Kasumi-1 (cell line): Measurements from ENCODE around the gene NLK.
"Not testable (repeated sequence)": the region's sequence is repeated elsewhere in the genome, so short reads cannot be mapped to it uniquely, and the experiment has no call there.

Source experiments
- DNase-seq, 2 experiments: peaks; one replicate each; lab custom pipeline; 2025; lab: John Stamatoyannopoulos, UW

NLK gene

DNA sequence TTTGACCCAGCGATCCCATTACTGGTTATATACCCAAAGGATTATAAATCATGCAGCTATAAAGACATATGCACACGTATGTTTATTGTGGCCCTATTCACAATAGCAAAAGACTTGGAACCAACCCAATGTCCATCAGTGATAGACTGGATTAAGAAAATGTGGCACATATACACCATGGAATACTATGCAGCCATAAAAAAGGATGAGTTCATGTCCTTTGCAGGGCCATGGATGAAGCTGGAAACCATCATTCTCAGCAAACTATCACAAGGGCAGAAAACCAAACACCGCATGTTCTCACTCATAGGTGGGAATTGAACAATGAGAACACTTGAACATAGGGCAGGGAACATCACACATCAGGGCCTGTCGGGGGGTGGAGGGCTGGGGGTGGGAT lies 112.9 kb downstream of the NLK start:
- DNase-seq: not testable (repeated sequence)

DNA sequence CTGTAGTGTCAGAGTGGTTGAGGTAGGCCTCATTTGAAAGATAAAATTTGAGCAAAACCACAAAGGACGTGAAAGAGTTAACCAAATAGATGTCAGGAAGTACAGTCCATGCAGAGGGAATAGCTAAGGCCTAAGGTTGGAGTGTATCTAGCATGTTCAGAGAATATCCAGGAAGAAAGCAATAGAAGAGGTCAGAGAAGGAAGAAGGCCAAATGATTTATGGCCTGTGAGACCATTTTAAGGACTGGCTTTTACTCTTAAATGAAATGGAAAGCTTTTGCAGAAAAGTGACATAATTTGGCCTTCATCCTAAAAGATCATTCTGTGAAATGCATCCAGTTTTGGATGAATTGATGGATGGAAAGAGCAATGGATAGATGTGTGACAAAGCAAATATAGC lies 116.5 kb downstream of the NLK start:
- DNase-seq: no peak

DNA sequence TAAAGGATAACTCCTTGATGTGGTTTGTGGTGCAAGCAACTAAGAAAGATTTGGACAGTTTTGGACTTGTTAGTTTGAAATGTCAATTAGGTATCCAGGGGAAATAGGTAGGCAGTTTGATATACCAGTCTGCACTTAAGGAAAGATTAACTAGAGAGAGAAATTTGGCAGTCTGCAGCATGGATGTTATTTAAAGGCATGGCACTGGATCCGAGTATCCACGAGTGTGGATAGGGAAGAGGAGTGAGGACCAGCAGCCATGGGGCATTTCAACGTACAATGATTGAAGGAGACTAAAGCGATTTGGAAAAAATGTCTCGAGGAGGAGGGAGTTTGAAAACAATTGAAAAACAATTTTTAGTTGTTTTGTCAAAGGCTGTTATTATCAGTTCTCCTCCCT lies 117.4 kb downstream of the NLK start:
- no peak for DNase-seq

DNA sequence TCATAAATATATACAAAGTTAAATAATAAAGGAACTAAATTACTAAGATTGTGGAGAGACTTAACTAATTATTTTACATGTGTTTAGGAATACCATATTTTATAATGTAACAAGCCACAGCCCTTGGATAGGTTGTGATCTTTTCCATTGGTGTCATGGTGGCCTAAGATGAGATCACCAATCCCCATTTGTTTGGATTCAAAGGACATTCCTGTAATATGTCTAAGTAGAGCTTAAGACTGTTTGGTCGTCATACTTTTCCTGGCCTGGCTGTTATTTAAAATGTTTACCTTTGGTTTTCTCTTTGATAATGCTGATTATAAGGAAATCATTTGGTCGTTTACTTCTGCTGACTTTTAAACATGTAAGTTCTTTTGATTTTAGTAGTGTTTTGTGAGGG lies 118.1 kb downstream of the NLK start:
- DNase-seq: no peak

DNA sequence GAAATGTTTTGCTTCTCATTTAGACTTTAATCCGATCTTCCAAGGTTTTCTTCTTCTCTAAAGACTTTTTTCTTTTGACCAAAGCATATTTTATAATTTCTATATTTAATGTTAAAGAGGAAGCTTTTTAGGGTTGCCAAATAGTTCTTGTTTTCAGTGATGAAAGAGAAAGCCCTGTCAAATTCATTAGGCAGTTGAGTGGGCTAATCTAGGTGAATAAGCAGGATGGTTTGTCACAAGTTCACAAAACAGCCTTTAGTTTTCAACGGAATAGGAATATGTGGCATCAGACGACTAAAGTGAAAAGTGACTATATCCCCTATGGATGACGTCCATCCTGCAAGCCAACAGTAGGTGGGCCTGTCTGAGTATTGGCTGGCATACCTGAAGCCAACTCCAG lies 118.8 kb downstream of the NLK start:
- no peak for DNase-seq

DNA sequence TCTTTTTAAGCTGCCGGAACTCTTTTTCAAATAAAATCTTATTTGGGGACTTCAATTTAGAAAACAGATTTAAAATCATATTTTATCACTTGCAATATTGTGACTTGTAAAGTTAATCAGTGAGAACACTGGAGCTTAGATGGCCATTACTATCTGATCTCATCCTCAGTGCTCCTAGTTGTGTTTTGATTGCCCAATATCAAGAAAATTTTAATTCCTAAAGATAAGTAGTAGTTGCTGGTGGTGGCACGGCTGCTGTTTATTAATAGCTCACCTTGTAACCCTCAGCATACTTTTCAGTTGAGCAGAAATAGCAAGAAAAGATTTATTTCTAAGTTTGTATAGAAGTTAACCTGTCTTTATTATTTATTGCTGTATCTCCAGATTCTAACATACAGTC lies 124.0 kb downstream of the NLK start:
- no peak for DNase-seq

DNA sequence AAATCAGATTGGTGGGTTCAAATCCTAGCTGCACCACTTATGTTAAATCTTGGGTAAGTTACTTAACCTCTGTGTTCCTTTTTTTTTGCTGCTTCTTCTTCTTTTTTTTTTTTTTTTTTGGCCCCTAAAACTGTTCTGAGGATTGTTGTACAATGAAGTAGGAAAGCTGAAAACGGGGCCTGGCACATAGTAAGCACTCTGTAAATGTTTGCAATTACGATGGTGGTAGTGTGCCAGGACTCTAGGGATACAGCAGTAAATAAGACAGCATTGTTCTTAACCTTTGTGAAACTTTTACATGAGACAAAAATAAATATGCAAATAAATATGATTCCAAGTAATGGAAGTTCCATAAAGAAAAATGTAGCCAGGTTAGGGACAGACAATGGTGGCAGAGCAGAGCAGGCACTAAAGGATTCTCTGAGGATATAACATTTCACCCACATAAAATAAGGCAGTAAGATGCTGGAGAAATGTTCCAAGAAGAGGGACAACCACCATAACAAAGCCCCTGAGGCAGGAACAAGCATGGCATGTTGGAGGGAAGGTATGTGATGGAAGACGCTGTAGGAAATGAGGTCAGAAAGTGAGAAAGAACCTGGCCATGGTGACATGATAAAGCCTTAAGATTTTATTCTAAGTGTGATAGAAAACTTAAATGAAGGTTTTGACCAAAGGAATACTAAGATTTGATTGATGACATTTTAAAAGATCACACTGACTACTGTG lies 127.3 kb downstream of the NLK start:
- DNase-seq: no peak

DNA sequence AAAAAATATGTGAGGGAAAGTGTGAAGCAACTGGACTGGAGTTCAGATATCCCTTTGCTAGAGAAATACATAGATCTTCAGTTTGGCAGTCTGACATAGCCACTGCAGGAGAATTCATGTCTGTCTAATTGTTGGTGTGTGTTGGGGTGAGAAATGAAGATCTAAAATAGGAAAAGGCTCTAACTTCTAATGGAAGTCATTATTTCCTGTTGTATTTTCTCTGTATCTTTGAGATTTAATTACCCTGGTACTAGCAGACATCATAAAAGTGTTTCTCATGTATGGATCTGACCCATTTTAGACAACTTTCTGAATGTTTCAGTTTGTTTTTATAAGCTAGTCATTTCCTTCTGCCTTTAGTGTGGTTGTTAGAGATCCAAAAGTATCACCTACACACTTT lies 128.3 kb downstream of the NLK start:
- DNase-seq: no peak

DNA sequence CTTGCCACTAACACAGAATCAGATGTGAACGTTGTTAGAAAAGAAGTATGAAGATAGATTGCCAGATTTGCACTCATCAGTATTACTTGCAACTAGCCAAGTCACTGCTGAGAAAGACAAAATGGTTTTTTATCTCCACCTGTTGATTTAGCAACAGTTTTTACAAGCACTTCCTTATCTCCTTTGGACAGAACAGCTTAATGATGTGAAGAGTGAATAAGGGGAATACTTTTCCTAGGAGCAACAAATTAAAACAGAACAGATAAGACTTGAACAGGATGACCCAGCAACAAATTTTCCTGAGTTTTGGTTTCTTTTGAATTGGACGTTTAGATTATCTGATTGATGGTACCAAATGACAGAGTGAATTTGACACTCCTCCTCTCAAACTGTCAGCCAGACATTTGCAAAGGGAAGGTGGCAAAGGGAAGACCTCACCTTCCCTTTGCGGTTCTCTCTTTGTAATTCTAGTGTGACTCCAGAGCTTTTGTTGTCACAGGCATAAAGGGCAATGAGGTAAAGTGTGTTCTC lies 130.6 kb downstream of the NLK start:
- DNase-seq: peak in 1 of 2 experiments; percentile 23

DNA sequence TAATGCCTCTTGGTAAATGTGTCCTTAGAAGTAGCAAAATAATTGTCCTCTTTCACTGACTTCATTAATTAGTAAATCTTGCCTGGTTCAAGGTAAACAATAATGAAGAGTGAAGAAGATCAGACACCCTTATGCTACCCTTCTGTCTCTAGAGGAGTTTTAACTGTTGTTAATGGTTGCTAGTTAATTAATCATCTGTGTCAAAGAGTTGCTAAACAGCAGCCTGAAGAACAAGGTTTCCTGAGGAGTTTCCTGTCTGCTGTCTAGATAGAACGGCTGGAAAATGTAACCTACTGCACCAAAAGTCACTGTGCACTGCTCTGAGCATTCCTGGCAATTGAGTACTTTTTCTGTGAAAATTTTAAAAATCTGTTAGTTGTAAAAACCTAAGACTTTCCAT lies 131.3 kb downstream of the NLK start:
- DNase-seq: peak; percentile 79 to 88

DNA sequence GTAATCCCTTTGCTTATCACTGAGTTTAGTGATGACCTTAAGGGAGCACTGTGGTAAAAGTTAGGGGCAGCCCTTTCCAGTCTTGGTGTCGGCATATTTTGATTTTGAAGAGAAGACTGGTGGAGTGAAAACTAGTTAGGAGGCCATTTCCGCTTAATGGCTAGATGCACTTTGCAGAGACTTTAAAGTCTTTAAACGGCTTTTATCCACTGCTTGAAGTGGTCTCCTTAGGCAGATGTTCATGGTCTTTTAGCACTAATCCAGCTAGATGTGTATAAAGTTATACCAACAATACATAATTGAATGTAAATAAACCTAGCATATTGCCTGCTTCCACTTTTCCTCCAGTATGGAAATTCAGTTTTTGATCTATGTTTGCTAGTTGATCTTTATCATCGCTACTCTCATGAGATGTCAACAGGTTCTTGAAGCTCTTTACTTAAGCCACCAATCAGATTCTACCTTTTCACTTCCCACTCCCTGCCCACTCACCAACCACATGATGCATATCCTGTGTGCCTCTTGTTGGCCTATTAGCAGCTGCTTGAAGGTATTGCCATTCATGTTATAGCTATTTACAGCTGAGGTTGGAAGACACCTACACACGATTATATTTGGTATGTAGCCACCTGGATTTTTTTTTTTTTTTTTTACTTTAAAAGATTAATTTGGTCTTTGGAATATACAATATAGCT lies 132.0 kb downstream of the NLK start:
- DNase-seq: peak in 1 of 2 experiments; percentile 16

DNA sequence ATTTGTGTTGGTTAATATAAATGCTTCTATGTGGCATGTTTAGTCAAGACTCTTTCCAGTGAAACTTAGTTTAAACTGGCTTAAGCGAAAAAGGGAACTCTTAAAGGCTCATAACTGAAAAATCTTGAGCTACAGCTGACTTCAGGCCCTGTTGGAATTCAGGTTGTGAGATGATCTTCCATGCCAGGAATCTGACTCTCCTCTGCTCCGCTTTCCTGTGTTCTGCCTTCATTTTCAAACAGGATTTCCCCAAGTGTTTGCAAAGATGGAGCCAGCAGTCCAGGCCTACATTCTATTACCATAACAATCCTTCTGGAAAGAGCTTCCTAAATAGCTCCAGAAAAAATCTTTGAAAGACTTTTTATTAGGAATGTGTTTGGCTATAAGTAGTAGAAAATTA lies 134.9 kb downstream of the NLK start:
- DNase-seq: no peak

DNA sequence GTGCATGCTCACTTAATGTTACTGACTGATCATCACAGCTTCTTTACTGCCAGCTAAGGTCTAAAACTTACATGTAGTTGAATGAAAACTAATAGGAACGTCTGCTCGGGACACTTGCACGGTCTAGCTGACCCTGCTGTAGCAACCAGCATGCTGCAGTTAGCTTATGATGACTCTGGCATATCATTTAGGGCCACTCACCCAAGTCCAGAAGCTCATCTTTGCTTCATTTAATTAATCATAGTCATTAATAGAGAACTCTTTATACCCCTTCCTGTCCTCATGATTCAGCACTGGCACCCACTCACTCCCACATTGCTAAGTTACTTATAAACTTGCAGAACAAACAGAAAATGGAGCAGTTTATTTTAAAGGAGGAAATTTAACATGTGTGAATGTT lies 136.3 kb downstream of the NLK start:
- DNase-seq: no peak

DNA sequence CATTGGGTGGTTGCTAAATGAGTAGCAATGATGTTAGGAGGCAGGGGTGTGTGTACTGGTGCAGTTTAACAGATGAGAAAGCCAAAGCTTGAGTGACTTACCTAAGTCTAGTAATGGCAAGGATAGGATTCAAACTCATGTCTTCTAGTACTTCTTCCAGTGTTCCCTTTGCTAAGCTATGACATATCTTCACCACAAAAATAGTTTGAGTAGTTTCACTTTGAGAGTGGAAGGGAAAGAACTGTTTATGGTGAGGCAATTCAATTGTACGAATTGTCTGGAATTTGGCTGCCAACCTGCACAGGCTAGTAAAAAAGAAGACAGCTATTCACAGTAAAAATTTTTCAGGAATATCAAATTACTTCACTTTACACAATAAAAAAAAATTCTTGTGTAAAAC lies 138.0 kb downstream of the NLK start:
- DNase-seq: no peak

DNA sequence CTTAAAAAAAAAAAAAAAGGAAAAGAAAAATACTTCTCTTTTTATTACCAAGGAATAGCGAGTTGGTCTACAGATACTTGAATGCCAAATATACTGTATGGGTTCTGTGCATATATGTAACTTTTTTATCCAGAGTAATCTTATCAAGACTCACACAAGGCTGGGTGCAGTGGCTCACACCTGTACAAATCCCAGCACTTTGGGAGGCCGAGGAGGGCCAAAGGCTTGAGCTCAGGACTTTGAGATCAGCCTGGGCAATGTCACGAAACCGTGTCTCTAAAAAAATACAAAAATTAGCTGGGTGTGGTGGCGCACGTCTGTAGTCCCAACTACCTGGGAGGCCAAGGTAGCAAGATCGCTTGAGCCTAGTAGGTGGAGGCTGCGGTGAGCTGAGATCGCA lies 139.1 kb downstream of the NLK start:
- no peak for DNase-seq

DNA sequence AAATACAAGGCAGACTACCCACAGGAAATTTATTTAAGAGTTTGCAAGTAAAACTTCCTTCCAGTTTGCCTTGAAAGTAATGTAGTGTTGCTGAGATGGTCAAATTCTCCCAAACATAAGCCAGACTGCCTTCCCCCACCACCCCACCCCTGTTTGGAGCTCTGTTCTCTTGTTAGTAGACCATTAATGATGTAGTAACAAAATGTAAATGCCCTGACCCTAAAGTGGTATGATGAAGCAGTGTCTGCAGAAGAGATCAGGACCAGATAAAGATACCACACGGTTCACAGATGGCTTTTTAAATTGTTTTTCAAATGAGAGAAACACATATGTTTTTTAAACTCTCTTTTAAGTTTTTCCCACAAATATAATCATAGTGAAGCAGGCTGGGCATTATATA lies 140.1 kb downstream of the NLK start:
- no peak for DNase-seq

DNA sequence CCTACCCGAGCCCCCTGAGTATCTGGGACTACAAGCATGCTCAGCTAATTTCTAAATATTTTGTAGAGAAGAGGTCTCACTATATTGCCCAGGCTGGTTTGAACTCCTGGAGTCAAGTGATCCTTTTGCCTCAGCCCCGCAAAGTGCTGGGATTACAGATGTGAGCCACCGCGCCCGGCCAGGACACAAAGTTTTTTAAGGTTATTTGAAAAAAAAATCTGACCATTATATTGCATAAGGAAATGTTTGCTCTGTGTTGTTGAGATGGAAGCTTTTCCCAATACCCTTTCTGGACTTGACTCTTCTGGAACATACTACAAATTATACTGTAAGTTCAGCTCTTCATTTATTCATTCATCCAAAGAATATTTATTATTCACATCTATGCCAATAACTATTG lies 143.2 kb downstream of the NLK start:
- DNase-seq: no peak

DNA sequence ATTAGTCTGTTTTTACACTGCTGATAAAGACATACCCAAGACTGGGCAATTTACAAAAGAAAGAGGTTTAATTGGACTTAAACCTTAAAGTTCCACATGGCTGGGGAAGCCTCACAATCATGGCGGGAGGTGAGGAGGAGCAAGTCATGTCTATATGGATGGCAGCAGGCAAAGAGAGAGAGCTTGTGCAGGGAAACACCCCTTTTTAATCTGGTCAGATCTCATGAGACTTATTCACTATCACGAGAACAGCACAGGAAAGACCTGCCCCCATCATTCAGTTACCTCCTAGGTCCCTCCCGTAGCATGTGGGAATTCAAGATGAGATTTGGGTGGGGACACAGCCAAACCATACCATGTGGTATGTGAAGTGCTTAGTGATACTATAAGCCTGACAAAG lies 144.0 kb downstream of the NLK start:
- DNase-seq: not testable (repeated sequence)

DNA sequence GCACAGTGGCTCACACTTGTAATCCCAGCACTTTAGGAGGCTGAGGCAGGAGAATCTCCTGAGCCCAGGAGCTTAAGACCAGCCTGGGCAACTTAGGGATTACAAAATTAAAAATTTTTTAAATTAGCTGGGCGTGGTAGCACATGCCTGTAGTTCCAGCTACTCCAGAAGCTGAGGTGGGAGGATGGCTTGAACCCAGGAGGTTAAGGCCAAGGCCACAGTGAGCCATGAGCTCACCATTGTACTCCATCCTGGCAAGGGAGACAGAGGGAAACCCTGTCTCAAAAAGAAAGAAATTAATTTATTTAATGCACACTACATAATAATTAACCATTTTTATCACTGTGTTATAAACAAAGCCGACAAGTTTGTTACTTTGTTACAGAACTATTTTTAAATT lies 145.5 kb downstream of the NLK start:
- DNase-seq: no peak

DNA sequence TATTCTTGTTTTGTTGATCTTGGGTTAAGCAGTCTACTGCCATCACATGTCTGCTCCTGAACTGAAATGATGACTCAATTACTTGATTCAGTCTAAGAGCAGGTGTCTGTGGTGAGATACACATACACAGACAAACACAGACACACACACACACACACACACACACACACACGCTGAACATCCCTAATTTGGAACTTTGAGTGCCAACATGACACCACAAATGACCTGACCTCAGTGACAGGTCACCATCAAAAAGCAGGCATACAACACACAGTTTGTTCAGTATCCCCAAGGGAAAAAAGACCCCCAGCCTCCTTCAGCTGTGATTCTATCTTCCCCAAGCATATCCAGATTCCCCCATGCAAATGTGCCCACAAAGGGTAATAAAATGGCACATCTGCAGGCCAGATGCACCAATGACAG lies 146.4 kb downstream of the NLK start:
- no peak for DNase-seq

DNA sequence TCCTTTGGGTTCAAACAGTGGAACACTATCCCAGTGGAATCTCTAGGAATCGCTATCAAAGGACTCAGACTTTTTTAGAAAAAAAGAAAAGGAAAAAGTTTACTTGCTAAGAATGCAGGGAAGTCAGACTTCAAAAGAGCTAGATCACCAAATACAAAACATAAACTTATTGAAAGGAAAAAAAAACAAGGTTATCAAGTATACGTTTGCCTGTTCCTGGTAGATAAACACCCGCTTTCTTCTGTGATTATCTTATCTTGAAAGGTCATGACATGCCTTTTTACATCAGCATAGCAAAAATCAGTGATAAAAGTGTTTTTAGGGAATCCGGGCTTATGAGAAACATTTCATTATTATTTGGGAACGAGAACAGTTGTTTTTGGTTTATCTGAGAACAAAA lies 147.2 kb downstream of the NLK start:
- DNase-seq: no peak

DNA sequence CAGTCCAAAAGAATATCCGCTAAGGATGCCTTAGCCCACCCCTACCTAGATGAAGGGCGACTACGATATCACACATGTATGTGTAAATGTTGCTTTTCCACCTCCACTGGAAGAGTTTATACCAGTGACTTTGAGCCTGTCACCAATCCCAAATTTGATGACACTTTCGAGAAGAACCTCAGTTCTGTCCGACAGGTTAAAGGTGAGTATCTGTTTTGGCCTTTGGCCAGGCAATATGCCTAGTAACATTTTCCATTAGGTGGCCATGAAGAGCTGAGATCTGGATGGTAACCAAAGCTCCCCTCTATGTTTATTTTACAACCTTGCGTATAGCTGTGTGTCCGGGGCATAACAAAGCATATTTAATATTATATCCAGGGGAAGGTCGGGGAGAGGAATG lies 148.5 kb downstream of the NLK start:
- no peak for DNase-seq

DNA sequence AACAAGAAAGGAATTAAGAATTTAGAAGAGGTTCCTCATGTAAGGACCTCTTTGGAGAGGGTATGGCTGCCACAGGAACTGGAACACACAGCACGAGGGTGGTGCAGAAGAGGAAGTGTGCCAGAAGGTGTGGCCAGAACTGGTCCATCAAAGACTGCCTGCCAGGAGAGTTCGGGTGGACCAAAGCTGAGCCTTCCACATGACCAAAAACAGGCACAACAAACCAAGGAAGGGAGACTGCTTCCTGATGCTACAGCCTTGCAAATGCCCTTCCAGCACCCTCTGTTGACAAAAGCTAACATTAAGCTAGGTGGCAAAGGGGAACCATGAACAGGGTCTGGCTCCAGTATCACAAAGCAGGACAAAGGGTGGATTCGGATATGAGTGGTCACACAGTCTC lies 150.8 kb downstream of the NLK start:
- DNase-seq: peak; percentile 46 to 47

DNA sequence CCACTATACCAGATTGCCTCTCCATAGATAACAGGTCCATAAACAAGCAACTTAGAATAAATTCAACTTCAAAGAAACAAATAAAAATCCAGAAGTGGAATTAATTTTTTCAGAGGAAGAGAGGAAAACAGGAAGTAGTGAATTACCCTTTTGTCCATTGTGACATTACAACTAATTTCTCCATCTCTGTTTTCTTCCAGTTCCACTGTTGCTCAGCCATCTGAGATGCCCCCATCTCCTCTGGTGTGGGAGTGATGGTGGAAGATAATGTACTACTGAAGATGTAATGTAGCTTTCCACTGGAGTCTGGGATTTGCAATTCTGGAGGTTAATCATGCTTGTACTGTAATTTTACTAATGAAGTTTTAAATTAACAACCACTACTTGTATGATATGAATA lies 151.9 kb downstream of the NLK start:
- no peak for DNase-seq
